ENCODE data around the gene TMEM121. TPM values are rescaled to one million over a fixed set of nuclear protein-coding genes. Genes with fewer than 3 reads are reported as not detected.

The TMEM121 gene
- total RNA-seq, 3 donors from 2014 or later (not counting 1 experiment from before 2014, with no cell fraction given), result 0.54 to 0.80 TPM; not detected in 1

DNA sequence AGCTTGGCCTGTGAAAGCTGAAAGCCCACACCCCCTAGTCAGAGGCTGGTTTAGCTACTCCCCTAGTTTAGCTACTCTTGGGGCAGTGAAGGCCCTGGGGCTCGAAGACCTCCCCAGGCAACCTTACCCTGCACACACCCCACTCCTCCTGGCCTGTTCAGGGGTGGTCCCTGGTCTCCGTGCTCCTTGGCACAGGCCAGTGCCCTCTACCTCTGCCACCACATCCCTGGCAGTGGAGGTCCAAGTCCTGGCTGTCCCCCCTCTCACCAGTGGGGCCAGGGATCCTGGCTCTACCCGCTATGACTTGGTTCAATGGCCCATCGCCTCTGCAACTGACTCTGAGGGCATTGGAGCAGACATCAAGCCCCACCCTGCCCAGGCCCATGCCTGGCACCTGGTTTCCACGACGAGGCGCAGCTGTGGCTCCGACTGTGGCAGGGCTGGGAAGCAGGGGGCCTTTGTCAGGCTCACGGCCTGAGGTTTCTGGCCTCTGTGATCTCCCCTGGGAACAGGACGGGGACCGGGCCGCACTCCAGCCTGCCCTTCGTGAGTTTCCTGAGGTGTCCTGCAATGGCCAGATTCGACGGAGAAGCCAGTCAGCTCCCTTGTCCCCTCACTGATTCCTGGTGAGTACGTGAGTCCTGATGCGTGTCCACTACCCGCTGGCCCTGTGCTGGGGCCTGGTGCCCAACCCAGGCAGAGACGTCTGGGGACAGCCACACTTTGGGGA, 5.7 kb downstream of the TMEM121 start:
- TF ChIP-seq, protein P1, sequence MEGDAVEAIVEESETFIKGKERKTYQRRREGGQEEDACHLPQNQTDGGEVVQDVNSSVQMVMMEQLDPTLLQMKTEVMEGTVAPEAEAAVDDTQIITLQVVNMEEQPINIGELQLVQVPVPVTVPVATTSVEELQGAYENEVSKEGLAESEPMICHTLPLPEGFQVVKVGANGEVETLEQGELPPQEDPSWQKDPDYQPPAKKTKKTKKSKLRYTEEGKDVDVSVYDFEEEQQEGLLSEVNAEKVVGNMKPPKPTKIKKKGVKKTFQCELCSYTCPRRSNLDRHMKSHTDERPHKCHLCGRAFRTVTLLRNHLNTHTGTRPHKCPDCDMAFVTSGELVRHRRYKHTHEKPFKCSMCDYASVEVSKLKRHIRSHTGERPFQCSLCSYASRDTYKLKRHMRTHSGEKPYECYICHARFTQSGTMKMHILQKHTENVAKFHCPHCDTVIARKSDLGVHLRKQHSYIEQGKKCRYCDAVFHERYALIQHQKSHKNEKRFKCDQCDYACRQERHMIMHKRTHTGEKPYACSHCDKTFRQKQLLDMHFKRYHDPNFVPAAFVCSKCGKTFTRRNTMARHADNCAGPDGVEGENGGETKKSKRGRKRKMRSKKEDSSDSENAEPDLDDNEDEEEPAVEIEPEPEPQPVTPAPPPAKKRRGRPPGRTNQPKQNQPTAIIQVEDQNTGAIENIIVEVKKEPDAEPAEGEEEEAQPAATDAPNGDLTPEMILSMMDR (IDR thresholded peaks at IDR 0.05), result no peak
- Mint-ChIP-seq H3K27ac (no peak overlapping the region), H3K4me3 (no peak overlapping the region), H3K4me1 (peaks cover 4 to 20% of the 10 kb centered on the region in 2 donors), H3K36me3 (no peaks in the 10 kb centered on the region), H3K9me3 (no peaks in the 10 kb centered on the region), H3K27me3 (ENCODE audit: low read depth in 2 of 2) (peaks cover 0 to 38% of the 10 kb centered on the region in 2 donors)
- WGBS (ENCODE audit: insufficient coverage), result 78% methylated on average over 19 of the region's 19 CpGs
- intact Hi-C loops (cut with micrococcal nuclease), result no loop called here
- ATAC-seq (no peak), DNase-seq (no peak)
- no peaks in the 10 kb centered on the region for H3K36me3 ChIP-seq (ENCODE audit: control insufficient read depth, insufficient read depth, low read length)
- H3K27me3 ChIP-seq (ENCODE audit: control insufficient read depth, insufficient read depth, low read length), result peaks cover 13% of the 10 kb centered on the region
- no peak overlapping the region for H3K4me3 ChIP-seq (ENCODE audit: low read length)
- no peaks in the 10 kb centered on the region for H3K9me3 ChIP-seq (ENCODE audit: control insufficient read depth, insufficient read depth, low read length)
- peaks cover 50% of the 10 kb centered on the region for H3K4me1 ChIP-seq (ENCODE audit: control insufficient read depth, insufficient read depth, low read length)
- H3K27ac ChIP-seq (ENCODE audit: low read length), result no peak overlapping the region

DNA sequence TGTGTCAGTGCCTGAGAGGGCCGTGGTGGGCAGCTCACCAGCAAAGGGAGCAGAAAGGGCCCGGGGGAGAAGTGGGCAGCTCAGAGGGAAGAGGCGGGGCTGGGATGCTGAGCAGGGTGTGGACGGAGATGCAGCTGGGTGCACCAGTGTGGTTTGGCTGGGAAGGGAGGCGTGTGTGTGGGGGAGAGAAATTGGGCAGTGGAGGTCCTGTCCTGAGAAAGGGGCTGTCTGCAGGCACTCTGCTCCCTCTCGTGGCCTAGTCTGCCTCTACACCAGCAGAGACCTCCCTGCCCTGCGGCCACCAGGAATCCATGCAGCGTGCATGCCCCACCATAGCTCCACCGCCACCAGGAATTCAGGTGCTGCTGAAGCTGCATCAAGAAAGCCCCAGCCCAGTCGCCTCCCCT, 6.4 kb downstream of the TMEM121 start:
- H3K27me3 Mint-ChIP-seq (ENCODE audit: low read depth in 2 of 2), result peaks cover 0 to 31% of the 10 kb centered on the region in 2 donors
- Histone ChIP-seq H3K9me3 (ENCODE audit: control insufficient read depth, insufficient read depth, low read length) (no peaks in the 10 kb centered on the region), H3K4me1 (ENCODE audit: control insufficient read depth, insufficient read depth, low read length) (peaks cover 43% of the 10 kb centered on the region), H3K27me3 (ENCODE audit: control insufficient read depth, insufficient read depth, low read length) (peaks cover 6% of the 10 kb centered on the region), H3K4me3 (ENCODE audit: low read length) (no peak overlapping the region), H3K36me3 (ENCODE audit: control insufficient read depth, insufficient read depth, low read length) (no peaks in the 10 kb centered on the region), H3K27ac (ENCODE audit: low read length) (no peak overlapping the region)
- TF ChIP-seq, protein P1 (IDR thresholded peaks at IDR 0.05), result no peak
- intact Hi-C loops (cut with micrococcal nuclease), result no loop called here
- peak in 1 of 2 donors; percentile 42 for DNase-seq
- H3K4me1 Mint-ChIP-seq, result peaks cover 4 to 14% of the 10 kb centered on the region in 2 donors
- H3K4me3 Mint-ChIP-seq, result no peak overlapping the region
- no peaks in the 10 kb centered on the region for H3K9me3 Mint-ChIP-seq
- no peak for ATAC-seq
- no peaks in the 10 kb centered on the region for H3K36me3 Mint-ChIP-seq
- 59% methylated on average over 10 of the region's 10 CpGs for WGBS (ENCODE audit: insufficient coverage)
- no peak overlapping the region for H3K27ac Mint-ChIP-seq

DNA sequence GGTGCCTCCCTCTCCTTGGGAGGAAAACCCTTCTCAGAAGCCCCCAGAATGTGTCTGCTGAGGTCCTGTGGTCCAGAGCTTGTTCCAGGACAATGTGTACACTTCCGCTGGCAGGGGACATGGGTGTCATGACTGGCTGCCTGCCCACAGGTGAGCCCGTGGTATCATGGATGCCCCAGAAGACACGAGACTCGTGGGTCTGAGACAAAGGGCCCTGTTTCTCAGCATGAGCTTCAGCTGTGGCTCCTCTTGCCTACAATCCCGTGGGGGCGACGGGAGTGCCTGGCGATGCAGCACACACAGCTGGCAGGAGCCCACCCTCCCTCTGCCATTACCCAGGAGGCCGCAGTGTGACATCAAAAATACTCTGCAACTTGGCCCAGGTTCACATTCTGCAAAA, 7.0 kb downstream of the TMEM121 start:
- TF ChIP-seq, protein P1 (IDR thresholded peaks at IDR 0.05), result no peak
- Histone ChIP-seq H3K36me3 (ENCODE audit: control insufficient read depth, insufficient read depth, low read length) (no peaks in the 10 kb centered on the region), H3K4me1 (ENCODE audit: control insufficient read depth, insufficient read depth, low read length) (peaks cover 42% of the 10 kb centered on the region), H3K27me3 (ENCODE audit: control insufficient read depth, insufficient read depth, low read length) (peaks cover 2% of the 10 kb centered on the region), H3K9me3 (ENCODE audit: control insufficient read depth, insufficient read depth, low read length) (no peaks in the 10 kb centered on the region), H3K27ac (ENCODE audit: low read length) (no peak overlapping the region), H3K4me3 (ENCODE audit: low read length) (no peak overlapping the region)
- H3K27ac Mint-ChIP-seq, result no peak overlapping the region
- H3K27me3 Mint-ChIP-seq (ENCODE audit: low read depth in 2 of 2), result peaks cover 0 to 29% of the 10 kb centered on the region in 2 donors
- no peak overlapping the region for H3K4me3 Mint-ChIP-seq
- H3K4me1 Mint-ChIP-seq, result peaks cover 4 to 11% of the 10 kb centered on the region in 2 donors
- ATAC-seq (no peak), DNase-seq (no peak)
- H3K36me3 Mint-ChIP-seq, result no peaks in the 10 kb centered on the region
- intact Hi-C loops (cut with micrococcal nuclease), result no loop called here
- H3K9me3 Mint-ChIP-seq, result no peaks in the 10 kb centered on the region
- 71% methylated on average over 9 of the region's 9 CpGs for WGBS (ENCODE audit: insufficient coverage)

All from natural killer cell (primary cell).